Islet precursor cell (in vitro differentiated cells): ENCODE data around the gene PHTF2.

Source experiments
- DNase-seq: peaks from one replicate; pipeline ENCODE4 v3.0.0-alpha.2; 2018

The PHTF2 gene

DNA sequence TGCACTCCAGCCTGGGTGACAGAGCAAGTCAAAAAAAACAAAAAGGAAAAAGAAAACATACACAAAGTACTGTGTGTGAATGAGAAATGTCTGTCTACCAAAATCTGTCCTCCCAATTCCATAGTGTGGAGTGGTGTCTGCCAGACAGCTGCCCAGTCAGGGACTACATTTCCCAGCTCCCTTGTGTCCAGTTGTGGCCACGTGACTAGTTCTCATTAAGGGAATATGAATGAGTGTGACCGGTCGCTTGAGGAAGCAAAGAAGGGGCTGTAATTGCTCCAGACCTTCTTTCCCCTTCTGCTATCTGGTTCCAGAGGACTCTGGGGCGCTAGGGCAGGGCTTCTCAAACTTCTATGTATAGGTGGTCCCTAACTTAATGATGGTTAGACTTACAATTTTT, 204.1 kb downstream of the PHTF2 start:
- peak; percentile 15 for DNase-seq

DNA sequence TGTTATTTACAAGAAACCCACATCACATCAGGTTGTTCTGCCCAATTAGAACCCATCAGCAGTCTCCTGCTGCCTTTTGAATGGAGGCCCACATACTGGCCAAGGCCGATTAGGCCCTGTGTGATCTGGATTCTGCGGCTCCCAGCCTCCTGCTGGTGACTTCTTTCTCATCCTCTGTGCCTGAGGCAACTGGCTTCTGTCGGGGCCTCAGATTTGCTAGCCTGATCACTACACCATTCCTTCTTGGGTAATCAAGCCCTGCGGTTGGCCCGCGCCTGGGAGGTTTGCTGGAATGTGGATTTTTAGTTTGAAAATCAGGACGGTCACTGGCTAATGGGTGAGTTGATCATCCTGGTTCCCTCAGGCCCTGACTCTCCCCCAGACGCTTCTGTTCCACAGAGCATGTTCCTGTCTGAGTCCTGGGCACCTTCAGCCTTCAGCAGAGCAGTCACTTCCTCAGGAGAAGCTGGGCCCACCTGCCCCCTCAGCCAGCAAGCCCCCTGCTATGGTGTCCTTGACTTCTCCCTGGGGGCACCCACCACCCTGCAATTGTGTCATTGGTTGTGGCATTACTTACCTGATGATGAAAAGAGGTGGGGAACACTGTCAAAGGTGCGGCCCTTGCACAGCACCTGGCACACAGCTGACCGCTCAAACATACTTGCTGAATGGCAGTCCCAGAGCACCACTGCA, 207.6 kb downstream of the PHTF2 start:
- peak; percentile 88 for DNase-seq
